Testis (tissue), 3 donors: ENCODE measurements around the gene MARCHF9. TPM values are rescaled to one million over a fixed set of nuclear protein-coding genes. Genes with fewer than 3 reads are reported as not detected.

Experiments used
- DNase-seq: peaks from one replicate; pipeline ENCODE4 v3.0.0-alpha.2; 2019
- H3K27ac ChIP-seq, 2 donors: fragments of 200-600 bp; sonication (generic); one replicate each; pipeline ENCODE4 v1.5.1; 2019
- H3K27me3 ChIP-seq: fragments of 200-600 bp; sonication (generic); one replicate; pipeline ENCODE4 v1.5.1; 2019
- H3K36me3 ChIP-seq: fragments of 200-600 bp; sonication (generic); one replicate; pipeline ENCODE4 v1.5.1; 2017; ENCODE audit warnings: low read depth; ENCODE audit errors: missing control alignments
- H3K4me1 ChIP-seq: fragments of 200-600 bp; sonication (generic); one replicate; pipeline ENCODE4 v1.5.1; 2019
- H3K4me3 ChIP-seq, 2 donors: fragments of 200-600 bp; sonication (generic); one replicate each; pipeline ENCODE4 v1.5.1; 2017 to 2019
- H3K9me3 ChIP-seq: fragments of 200-600 bp; sonication (generic); one replicate; pipeline ENCODE4 v1.5.1; 2017
- CTCF ChIP-seq, 3 experiments: fragments of 450-650 bp in 2 of 3; fragments of 200-600 bp in 1 of 3; sonication (generic) in 1 of 3; IDR thresholded peaks; one replicate each; pipeline ENCODE4 v1.5.1; 2016 to 2019; ENCODE audit warnings: antibody characterized with exemption in 3 of 3, mild to moderate bottlenecking in 2 of 3, moderate library complexity in 1 of 3
- POLR2A ChIP-seq: fragments of 450-650 bp; IDR thresholded peaks from one replicate; pipeline ENCODE4 v1.6.1; 2017; ENCODE audit warnings: antibody characterized with exemption, mild to moderate bottlenecking, moderate library complexity
- WGBS, 2 donors: methylation state at CpG; one replicate each; pipeline ENCODE4 v1.1.5; 2018; 5-methylcytosine and 5-hydroxymethylcytosine counted together
- intact Hi-C: fragments of 100-400 bp; cut with DNase I; formaldehyde crosslinking; loops from one replicate; pipeline ENCODE4 v1.15.1; 2023; ENCODE audit warnings: low total_unique reads
- microRNA-seq, 2 donors: library from miRNA; unstranded; fragments of <30 nt; microRNA quantifications; one replicate each; pipeline ENCODE4, GENCODE V29; 2016; ENCODE audit warnings: borderline number of aligned reads in 2 of 2, borderline replicate concordance in 1 of 2
- polyA plus RNA-seq: library from polyadenylated mRNA; stranded (reverse); fragments of 350-450 nt; fragmentation: Illumina TruSeq; extraction: RNeasy Lipid Tissue Mini Kit (QIAGEN cat#74804); gene quantifications from one replicate; pipeline ENCODE4 v1.2.3, GENCODE V29; 2014; ENCODE audit warnings: low read depth, low replicate concordance; ENCODE audit not compliant: insufficient read depth
- small RNA-seq, 2 donors: library from RNA; depleted of rRNA; stranded (forward); fragments of <200 nt; gene quantifications; one replicate each; pipeline ENCODE3, GENCODE V24; 2016
- total RNA-seq, 2 donors: library from RNA; depleted of rRNA; stranded (reverse); fragments of >200 nt; gene quantifications; one replicate each; pipeline ENCODE4 v1.2.3, GENCODE V29; 2016

Gene MARCHF9
- total and polyA plus RNA-seq, 3 donors from 2014 or later = 8.4 to 15.1 (median 9.2) TPM

GRCh38 chr12:57807285-57807684 lies 52.4 kb downstream of the MARCHF9 start:
- Histone ChIP-seq H3K36me3 (no peaks in the 10 kb centered on the region), H3K27ac (no peak overlapping the region), H3K27me3 (no peaks in the 10 kb centered on the region), H3K9me3 (no peaks in the 10 kb centered on the region), H3K4me1 (no peaks in the 10 kb centered on the region), H3K4me3 (no peak overlapping the region)
- intact Hi-C loops = loop anchor here (10.0 kb wide), 1 partner anchor 98 kb away; no protein-coding TSS in a partner anchor
- WGBS, 2 donors = 90 to 93% methylated on average over 4 to 9 of the region's 9 CpGs
- no peak for DNase-seq
- no peak for TF ChIP-seq POLR2A
- TF ChIP-seq CTCF (IDR thresholded peaks at IDR 0.05) = no peak

DNA sequence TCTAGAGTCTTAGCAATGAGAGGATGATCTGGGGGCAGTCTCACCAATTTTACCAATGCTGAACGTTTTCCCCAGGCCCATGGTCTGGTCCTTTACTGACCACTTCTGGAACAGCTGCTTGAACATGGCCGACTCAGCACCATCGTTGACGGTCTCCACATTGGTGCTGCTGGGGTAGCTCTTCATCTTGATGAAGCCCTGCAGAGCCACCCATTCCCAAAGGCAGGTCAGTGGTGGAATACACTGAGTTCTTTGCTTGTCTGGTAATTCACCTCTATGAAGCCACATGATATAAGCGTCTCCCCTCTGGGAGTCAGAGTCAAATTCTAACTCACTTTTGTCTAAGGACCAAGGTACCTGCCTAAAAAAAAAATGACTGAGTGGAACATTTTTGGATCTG lies 53.4 kb downstream of the MARCHF9 start:
- DNase-seq = no peak
- H3K27me3 ChIP-seq = no peaks in the 10 kb centered on the region
- H3K9me3 ChIP-seq = no peaks in the 10 kb centered on the region
- no peaks in the 10 kb centered on the region for H3K36me3 ChIP-seq
- H3K4me1 ChIP-seq = no peaks in the 10 kb centered on the region
- intact Hi-C loops = loop anchor here (10.0 kb wide), 1 partner anchor 96 kb away; no protein-coding TSS in a partner anchor
- 92 to 95% methylated on average over 5 of the region's 5 CpGs for whole genome bisulfite sequencing, 2 donors
- H3K27ac ChIP-seq = no peak overlapping the region
- TF ChIP-seq CTCF (IDR thresholded peaks at IDR 0.05) (no peak), POLR2A (no peak)
- no peak overlapping the region for H3K4me3 ChIP-seq

DNA sequence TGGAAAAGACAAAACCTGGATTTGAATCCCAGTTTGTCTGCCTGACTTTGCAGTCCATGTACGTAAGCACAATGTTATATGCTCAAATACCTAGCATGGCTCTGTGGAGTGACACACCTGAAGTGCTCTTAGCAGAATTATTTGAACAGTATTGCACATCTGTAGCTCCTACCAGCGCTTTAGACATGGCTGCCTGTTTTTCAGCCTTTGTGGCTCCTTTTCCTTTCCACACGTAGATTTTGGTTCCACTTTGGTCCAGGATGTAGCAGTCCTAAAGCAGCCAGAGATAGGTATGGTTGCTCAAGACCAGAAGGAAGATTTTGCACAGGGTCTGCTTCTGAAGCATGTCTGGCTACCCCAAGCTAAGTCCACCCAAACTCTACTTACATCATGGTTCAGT lies 54.5 kb downstream of the MARCHF9 start:
- H3K4me1 ChIP-seq = peaks cover 5% of the 10 kb centered on the region
- intact Hi-C loops = loop anchor here (10.0 kb wide), 1 partner anchor 95 kb away; no protein-coding TSS in a partner anchor
- no peaks in the 10 kb centered on the region for H3K36me3 ChIP-seq

More for the DNA sequence above, 54.5 kb downstream of the MARCHF9 start:
- Histone ChIP-seq H3K27me3 (no peaks in the 10 kb centered on the region), H3K4me3 (no peak overlapping the region), H3K27ac (no peak overlapping the region), H3K9me3 (no peaks in the 10 kb centered on the region)
- no peak for DNase-seq
- TF ChIP-seq POLR2A = no peak
- TF ChIP-seq CTCF (IDR thresholded peaks at IDR 0.05) = no peak
- WGBS, 2 donors = 95 to 97% methylated on average over 3 of the region's 3 CpGs

Small RNA genes within 50 kb of the gene (microRNA-seq; reads per million reads assigned to microRNA genes)
- 0 reads per million in 2 donors for gene MIR6759

Small RNA genes within 50 kb of the gene (small RNA-seq; reads per million reads assigned to genes)
- gene RNU6-1083P = 0 reads per million in 2 donors

Other genes starting within 250 kb of the MARCHF9 start
- gene DDIT3, start 234.6 kb upstream of the MARCHF9 start, total RNA-seq = 10 to 100 TPM; 44.2 to 45.6 TPM
- gene DDIT3, start 234.6 kb upstream of the MARCHF9 start, polyA plus RNA-seq = 63.9 TPM
- 100 to 1,000 TPM in 1 of 2 donors, 10 to 100 TPM in 1; 84.7 to 130 TPM for gene MBD6, start 232.3 kb upstream of the MARCHF9 start, total RNA-seq
- 86.6 TPM for gene MBD6, start 232.3 kb upstream of the MARCHF9 start, polyA plus RNA-seq
- 100 to 1,000 TPM; 109 to 122 TPM for gene DCTN2, start 207.9 kb upstream of the MARCHF9 start, total RNA-seq
- gene DCTN2, start 207.9 kb upstream of the MARCHF9 start, polyA plus RNA-seq = 196 TPM
- 1 to 10 TPM; 6.8 to 9.1 TPM for gene KIF5A, start 205.1 kb upstream of the MARCHF9 start, total RNA-seq
- 8.4 TPM for gene KIF5A, start 205.1 kb upstream of the MARCHF9 start, polyA plus RNA-seq
- 10 to 100 TPM; 47.6 to 54.6 TPM for gene PIP4K2C, start 163.9 kb upstream of the MARCHF9 start, total RNA-seq
- gene PIP4K2C, start 163.9 kb upstream of the MARCHF9 start, polyA plus RNA-seq = 78.0 TPM
- 10 to 100 TPM; 45.0 to 60.4 TPM for gene DTX3, start 150.3 kb upstream of the MARCHF9 start, total RNA-seq
- 37.9 TPM for gene DTX3, start 150.3 kb upstream of the MARCHF9 start, polyA plus RNA-seq
- gene ARHGEF25, start 143.7 kb upstream of the MARCHF9 start, total RNA-seq = 10 to 100 TPM; 18.0 to 26.5 TPM
- gene ARHGEF25, start 143.7 kb upstream of the MARCHF9 start, polyA plus RNA-seq = 18.7 TPM
- gene B4GALNT1, start 121.9 kb upstream of the MARCHF9 start, total RNA-seq = 1 to 10 TPM; 2.3 to 3.2 TPM
- 1.8 TPM for gene B4GALNT1, start 121.9 kb upstream of the MARCHF9 start, polyA plus RNA-seq
- gene OS9, start 61.0 kb upstream of the MARCHF9 start, total RNA-seq = 100 to 1,000 TPM in 1 of 2 donors, 10 to 100 TPM in 1; 88.1 to 158 TPM
- gene OS9, start 61.0 kb upstream of the MARCHF9 start, polyA plus RNA-seq = 121 TPM
- 1 to 10 TPM; 2.7 to 3.2 TPM for gene AGAP2, start 16.4 kb upstream of the MARCHF9 start, total RNA-seq
- gene AGAP2, start 16.4 kb upstream of the MARCHF9 start, polyA plus RNA-seq = 1.9 TPM
- 10 to 100 TPM; 25.4 to 33.0 TPM for gene TSPAN31, start 10.1 kb upstream of the MARCHF9 start, total RNA-seq
- 30.8 TPM for gene TSPAN31, start 10.1 kb upstream of the MARCHF9 start, polyA plus RNA-seq
- 10 to 100 TPM; 47.0 to 73.5 TPM for gene CDK4, start 2.8 kb upstream of the MARCHF9 start, total RNA-seq
- gene CDK4, start 2.8 kb upstream of the MARCHF9 start, polyA plus RNA-seq = 64.4 TPM
- 10 to 100 TPM in 1 of 2 donors, 1 to 10 TPM in 1; 3.9 to 30.2 TPM for gene CYP27B1, start 12.0 kb downstream of the MARCHF9 start, total RNA-seq
- gene CYP27B1, start 12.0 kb downstream of the MARCHF9 start, polyA plus RNA-seq = 2.2 TPM
- gene METTL1, start 17.0 kb downstream of the MARCHF9 start, total RNA-seq = 10 to 100 TPM; 16.7 to 22.8 TPM
- 28.8 TPM for gene METTL1, start 17.0 kb downstream of the MARCHF9 start, polyA plus RNA-seq
- gene EEF1AKMT3, start 17.5 kb downstream of the MARCHF9 start, total RNA-seq = 1 to 10 TPM; 8.4 to 8.7 TPM
- 5.5 TPM for gene EEF1AKMT3, start 17.5 kb downstream of the MARCHF9 start, polyA plus RNA-seq
- gene TSFM, start 27.7 kb downstream of the MARCHF9 start, total RNA-seq = 10 to 100 TPM; 26.9 to 30.0 TPM
- gene TSFM, start 27.7 kb downstream of the MARCHF9 start, polyA plus RNA-seq = 51.2 TPM
- 1 to 10 TPM; 3.1 to 4.4 TPM for gene AVIL, start 63.6 kb downstream of the MARCHF9 start, total RNA-seq
- 6.0 TPM for gene AVIL, start 63.6 kb downstream of the MARCHF9 start, polyA plus RNA-seq
- 100 to 1,000 TPM; 103 to 140 TPM for gene CTDSP2, start 91.6 kb downstream of the MARCHF9 start, total RNA-seq
- 123 TPM for gene CTDSP2, start 91.6 kb downstream of the MARCHF9 start, polyA plus RNA-seq
- gene ATP23, start 186.5 kb downstream of the MARCHF9 start, total RNA-seq = 10 to 100 TPM; 53.1 to 76.6 TPM
- 102 TPM for gene ATP23, start 186.5 kb downstream of the MARCHF9 start, polyA plus RNA-seq